Smooth muscle cell (in vitro differentiated cells): ENCODE measurements around the gene SRC. TPM values are rescaled to one million over a fixed set of nuclear protein-coding genes. Genes with fewer than 3 reads are reported as not detected.

Source experiments
- DNase-seq: peaks from one replicate; lab custom pipeline; 2025; ENCODE audit not compliant: unreplicated experiment; lab: John Stamatoyannopoulos, UW
- H2AFZ ChIP-seq: fragments of 200-600 bp; sonication (generic); 2 replicates; pipeline ENCODE4 v1.6.0; 2016; ENCODE audit warnings: antibody characterized with exemption, low read depth, mild to moderate bottlenecking
- H3F3A ChIP-seq: fragments of 200-600 bp; sonication (generic); 2 replicates; pipeline ENCODE4 v1.6.0; 2017; ENCODE audit warnings: antibody characterized with exemption, low read depth
- H3K27ac ChIP-seq: fragments of 200-600 bp; sonication (generic); 2 replicates; pipeline ENCODE4 v1.5.1; 2016; ENCODE audit warnings: low read depth, mild to moderate bottlenecking
- H3K27me3 ChIP-seq: fragments of 200-600 bp; sonication (generic); 2 replicates; pipeline ENCODE4 v1.6.1; 2016; ENCODE audit warnings: low read depth, mild to moderate bottlenecking
- H3K36me3 ChIP-seq: fragments of 200-600 bp; sonication (generic); 2 replicates; pipeline ENCODE4 v1.5.1; 2016; ENCODE audit warnings: low read depth
- H3K4me1 ChIP-seq: fragments of 200-600 bp; sonication (generic); 2 replicates; pipeline ENCODE4 v1.5.1; 2016; ENCODE audit warnings: low read depth
- H3K4me2 ChIP-seq: fragments of 200-600 bp; sonication (generic); 2 replicates; pipeline ENCODE4 v1.6.0; 2016; ENCODE audit warnings: mild to moderate bottlenecking
- H3K4me3 ChIP-seq: fragments of 200-600 bp; sonication (generic); 2 replicates; pipeline ENCODE4 v1.5.1; 2016; ENCODE audit warnings: mild to moderate bottlenecking
- H3K79me2 ChIP-seq: fragments of 200-600 bp; sonication (generic); 2 replicates; pipeline ENCODE4 v1.6.0; 2016; ENCODE audit warnings: low read depth, mild to moderate bottlenecking
- H3K9ac ChIP-seq: fragments of 200-600 bp; sonication (generic); 2 replicates; pipeline ENCODE4 v1.6.0; 2016; ENCODE audit warnings: low read depth
- H3K9me3 ChIP-seq: fragments of 200-600 bp; sonication (generic); replicated peaks from 2 replicates; pipeline ENCODE4 v1.5.1; 2016; ENCODE audit warnings: low read depth
- H4K20me1 ChIP-seq: fragments of 200-600 bp; sonication (generic); 2 replicates; pipeline ENCODE4 v1.6.0; 2016; ENCODE audit warnings: low read depth
- WGBS: methylation state at CpG from one replicate; pipeline ENCODE4 v1.1.7; 2016; ENCODE audit warnings: low lambda C conversion rate; 5-methylcytosine and 5-hydroxymethylcytosine counted together
- polyA plus RNA-seq: library from polyadenylated mRNA; unstranded; fragments of >200 nt; fragmentation: Nextera tagmentation; extraction: Ambion mirVana; gene quantifications from 2 replicates; pipeline ENCODE4 v1.2.1, GENCODE V29; 2016
- total RNA-seq: library from RNA; depleted of rRNA; stranded (reverse); fragments of >200 nt; gene quantifications from 2 replicates; pipeline ENCODE4 v1.2.3, GENCODE V29; 2014
- TF ChIP-seq, protein P1 (sequence below): fragments of 200-600 bp; sonication (generic); IDR thresholded peaks from 2 replicates; pipeline ENCODE4 v1.5.1; 2017; ENCODE audit warnings: borderline replicate concordance, mild to moderate bottlenecking, antibody characterized with exemption; ENCODE audit not compliant: insufficient read depth, poor library complexity, severe bottlenecking

SRC gene
- total and polyA plus RNA-seq, 2 experiments from 2014 or later, result 26.0 to 36.5 TPM

DNA sequence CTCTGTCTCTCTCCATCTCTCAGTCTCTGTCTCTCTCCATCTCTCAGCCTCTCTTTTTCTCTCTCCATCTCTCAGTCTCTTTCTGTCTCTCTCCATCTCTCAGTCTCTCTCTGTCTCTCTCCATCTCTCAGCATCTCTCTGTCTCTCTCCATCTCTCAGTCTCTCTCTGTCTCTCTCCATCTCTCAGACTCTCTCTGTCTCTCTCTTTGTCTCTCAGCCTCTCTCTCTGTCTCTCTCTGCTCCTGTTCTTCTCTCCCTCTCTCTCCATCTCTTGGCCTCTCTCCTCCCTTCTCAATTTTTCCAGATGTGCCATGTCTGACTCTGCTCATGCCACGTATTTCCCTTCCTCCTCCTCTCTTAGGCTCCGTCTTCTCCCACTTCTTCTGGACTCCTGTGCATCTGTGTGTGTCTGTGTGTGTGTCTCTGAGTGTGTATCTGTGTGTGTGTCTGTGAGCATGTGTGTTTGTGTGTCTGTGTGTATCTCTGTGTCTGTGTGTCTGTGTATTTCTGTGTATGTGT lies 72.7 kb downstream of the SRC start:
- no peak overlapping the region for H3K4me2 ChIP-seq
- H3K4me3 ChIP-seq, result no peak overlapping the region
- no peak for DNase-seq
- H3K9me3 ChIP-seq, result no peaks in the 10 kb centered on the region
- no peaks in the 10 kb centered on the region for H3K79me2 ChIP-seq
- H3K4me1 ChIP-seq, result peaks cover 10% of the 10 kb centered on the region
- no peak overlapping the region for H3K9ac ChIP-seq
- H2AFZ ChIP-seq, result no peak overlapping the region
- TF ChIP-seq, protein P1, sequence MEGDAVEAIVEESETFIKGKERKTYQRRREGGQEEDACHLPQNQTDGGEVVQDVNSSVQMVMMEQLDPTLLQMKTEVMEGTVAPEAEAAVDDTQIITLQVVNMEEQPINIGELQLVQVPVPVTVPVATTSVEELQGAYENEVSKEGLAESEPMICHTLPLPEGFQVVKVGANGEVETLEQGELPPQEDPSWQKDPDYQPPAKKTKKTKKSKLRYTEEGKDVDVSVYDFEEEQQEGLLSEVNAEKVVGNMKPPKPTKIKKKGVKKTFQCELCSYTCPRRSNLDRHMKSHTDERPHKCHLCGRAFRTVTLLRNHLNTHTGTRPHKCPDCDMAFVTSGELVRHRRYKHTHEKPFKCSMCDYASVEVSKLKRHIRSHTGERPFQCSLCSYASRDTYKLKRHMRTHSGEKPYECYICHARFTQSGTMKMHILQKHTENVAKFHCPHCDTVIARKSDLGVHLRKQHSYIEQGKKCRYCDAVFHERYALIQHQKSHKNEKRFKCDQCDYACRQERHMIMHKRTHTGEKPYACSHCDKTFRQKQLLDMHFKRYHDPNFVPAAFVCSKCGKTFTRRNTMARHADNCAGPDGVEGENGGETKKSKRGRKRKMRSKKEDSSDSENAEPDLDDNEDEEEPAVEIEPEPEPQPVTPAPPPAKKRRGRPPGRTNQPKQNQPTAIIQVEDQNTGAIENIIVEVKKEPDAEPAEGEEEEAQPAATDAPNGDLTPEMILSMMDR, result no peak
- no peaks in the 10 kb centered on the region for H3F3A ChIP-seq
- no peaks in the 10 kb centered on the region for H3K36me3 ChIP-seq
- no peak overlapping the region for H3K27ac ChIP-seq
- H4K20me1 ChIP-seq, result no peaks in the 10 kb centered on the region
- H3K27me3 ChIP-seq, result peaks cover 12% of the 10 kb centered on the region
- 82% methylated on average over 2 of the region's 2 CpGs for WGBS

DNA sequence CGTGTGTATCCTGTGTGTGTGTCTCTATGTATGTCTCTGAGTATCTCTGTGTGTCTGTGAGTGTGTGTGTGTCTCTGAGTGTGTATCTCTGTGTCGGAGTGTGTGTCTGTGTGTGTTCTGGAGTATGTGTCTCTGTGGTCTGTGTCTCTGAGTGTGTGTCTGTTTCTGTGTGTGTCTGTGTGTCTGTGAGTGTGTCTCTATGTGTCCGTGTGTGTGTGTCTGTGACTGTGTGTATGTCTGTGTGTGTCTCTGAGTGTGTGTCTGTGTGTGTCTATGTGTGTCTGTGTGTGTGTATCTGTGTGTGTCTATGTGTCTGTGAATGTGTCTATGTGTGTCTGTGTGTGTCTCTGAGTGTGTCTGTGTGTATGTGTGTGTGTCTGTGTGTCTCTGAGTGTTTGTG lies 73.4 kb downstream of the SRC start:
- Histone ChIP-seq H3F3A (no peaks in the 10 kb centered on the region), H3K4me3 (no peak overlapping the region), H3K9me3 (no peaks in the 10 kb centered on the region), H3K79me2 (no peaks in the 10 kb centered on the region), H4K20me1 (no peaks in the 10 kb centered on the region), H3K4me1 (peaks cover 6% of the 10 kb centered on the region), H2AFZ (no peak overlapping the region), H3K4me2 (no peak overlapping the region), H3K9ac (no peak overlapping the region), H3K27ac (no peak overlapping the region), H3K36me3 (no peaks in the 10 kb centered on the region), H3K27me3 (peaks cover 12% of the 10 kb centered on the region)
- no peak for DNase-seq
- TF ChIP-seq, protein P1, result no peak
- WGBS, result 100% methylated on average over 3 of the region's 3 CpGs

DNA sequence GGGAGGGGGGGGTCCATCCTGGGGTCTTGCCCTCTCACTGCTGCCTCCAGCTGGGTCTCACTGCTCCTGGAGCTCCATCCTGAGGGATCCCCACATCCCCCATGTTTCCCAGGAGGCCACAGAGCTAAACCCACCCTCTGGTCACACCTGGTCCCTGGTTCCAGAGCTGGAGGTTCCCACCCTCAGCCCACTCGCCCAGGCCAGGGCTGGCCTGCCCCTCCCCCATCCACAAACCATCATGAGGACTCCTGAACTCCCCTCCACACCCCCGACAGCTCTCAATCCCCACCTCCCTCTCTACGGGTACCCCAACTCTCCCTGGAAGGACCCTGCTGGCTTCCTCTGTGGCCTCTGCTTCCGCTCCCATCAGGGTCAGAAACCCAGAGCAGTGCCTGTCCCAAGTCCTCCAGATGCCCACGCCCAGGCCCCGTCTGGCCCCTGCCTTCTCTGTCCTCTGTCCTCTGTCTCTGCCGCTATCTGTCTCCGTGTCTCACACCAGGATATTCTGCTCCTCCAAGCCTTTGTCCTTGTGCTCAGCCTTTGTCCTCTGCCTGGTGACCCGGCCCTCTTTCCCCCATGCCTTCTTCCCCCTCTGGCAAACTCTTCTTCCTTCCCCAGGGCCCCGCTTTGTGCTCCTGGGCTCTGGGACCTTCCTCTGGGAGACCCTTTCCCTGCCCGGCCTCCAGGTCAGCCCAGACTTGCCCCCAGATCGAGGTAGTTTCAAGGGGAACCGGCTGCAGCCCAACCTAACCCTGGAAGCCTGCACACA lies 74.0 kb downstream of the SRC start:
- H3K4me2 ChIP-seq, result no peak overlapping the region
- H3K27ac ChIP-seq, result no peak overlapping the region
- peaks cover 6% of the 10 kb centered on the region for H3K4me1 ChIP-seq
- no peaks in the 10 kb centered on the region for H3K36me3 ChIP-seq
- no peak overlapping the region for H3K4me3 ChIP-seq
- H3K79me2 ChIP-seq, result no peaks in the 10 kb centered on the region
- no peaks in the 10 kb centered on the region for H3F3A ChIP-seq
- no peak overlapping the region for H3K9ac ChIP-seq
- WGBS, result 80% methylated on average over 12 of the region's 13 CpGs
- H3K9me3 ChIP-seq, result no peaks in the 10 kb centered on the region
- DNase-seq, result no peak
- no peaks in the 10 kb centered on the region for H4K20me1 ChIP-seq
- no peak overlapping the region for H2AFZ ChIP-seq
- TF ChIP-seq, protein P1, result no peak
- peaks cover 14% of the 10 kb centered on the region for H3K27me3 ChIP-seq
